Panc1 (cell line): ENCODE results near the gene ETF1. TPM values are rescaled to one million over a fixed set of nuclear protein-coding genes. Genes with fewer than 3 reads are reported as not detected.

Experiments
- ATAC-seq: fragments of 200-7000 bp; cut with Tn5 transposase; 2 replicates; pipeline ENCODE4 v1.9.1; 2020; ENCODE audit warnings: mild to moderate bottlenecking, moderate library complexity
- BruUV-seq: library from RNA; stranded (reverse); fragments of 400-500 nt; replicated peaks from 2 replicates; lab custom pipeline; 2021; lab: Mats Ljungman, UMichigan
- CTCF ChIA-PET: fragments of 300-600 bp; sonication (Branson Sonifier 250); formaldehyde crosslinking; loops from one replicate; lab custom pipeline; 2022; ENCODE audit warnings: antibody characterized with exemption; lab: Charles Lee
- POLR2A ChIA-PET: fragments of 300-600 bp; sonication (Branson Sonifier 250); formaldehyde crosslinking; loops from one replicate; lab custom pipeline; 2022; ENCODE audit warnings: antibody characterized with exemption; lab: Charles Lee
- DNase-seq: peaks from one replicate; pipeline ENCODE4 v3.0.0-alpha.2; 2010; ENCODE audit warnings: low read depth, low spot score
- H3K27ac ChIP-seq: 2 replicates; pipeline ENCODE4 v1.5.1; 2011; ENCODE audit warnings: mild to moderate bottlenecking, low read length, inconsistent platforms
- H3K27me3 ChIP-seq: fragments of 200-500 bp; sonication (Bioruptor generic); 2 replicates; pipeline ENCODE4 v1.6.0; 2014; ENCODE audit warnings: low read length, inconsistent platforms; ENCODE audit not compliant: control insufficient read depth, insufficient read depth
- H3K36me3 ChIP-seq: fragments of 200-500 bp; sonication (Bioruptor generic); 2 replicates; pipeline ENCODE4 v1.5.1; 2014; ENCODE audit warnings: inconsistent platforms, mild to moderate bottlenecking, low read length, moderate library complexity; ENCODE audit not compliant: control insufficient read depth, insufficient read depth
- H3K4me1 ChIP-seq: 2 replicates; pipeline ENCODE4 v1.5.1; 2011; ENCODE audit warnings: inconsistent platforms, mild to moderate bottlenecking, low read length, moderate library complexity; ENCODE audit not compliant: control insufficient read depth, insufficient read depth
- H3K4me3 ChIP-seq, 2 experiments: 2 replicates each; pipeline ENCODE4 v1.5.1; 2011 to 2012; ENCODE audit warnings: low read depth in 2 of 2, low read length in 2 of 2, mild to moderate bottlenecking in 2 of 2, inconsistent platforms in 1 of 2, moderate library complexity in 1 of 2
- H3K9me3 ChIP-seq: fragments of 200-500 bp; sonication (Bioruptor generic); 2 replicates; pipeline ENCODE4 v1.5.1; 2014; ENCODE audit warnings: low read depth, mild to moderate bottlenecking, inconsistent platforms, low read length, moderate library complexity; ENCODE audit not compliant: control insufficient read depth, insufficient read depth
- CTCF ChIP-seq: fragments of 450-650 bp; IDR thresholded peaks from 2 replicates; pipeline ENCODE4 v1.5.1; 2017; ENCODE audit warnings: mild to moderate bottlenecking
- POLR2AphosphoS5 ChIP-seq: IDR thresholded peaks from 2 replicates; pipeline ENCODE4 v1.6.1; 2012; ENCODE audit warnings: mild to moderate bottlenecking, low read depth, low read length, moderate library complexity
- REST ChIP-seq, 2 experiments: IDR thresholded peaks; 2 replicates each; pipeline ENCODE4 v1.6.1; 2011 to 2012; ENCODE audit warnings: low read depth in 2 of 2, control low read depth in 1 of 2, low read length in 1 of 2, mild to moderate bottlenecking in 1 of 2, moderate library complexity in 1 of 2; ENCODE audit not compliant: insufficient read depth in 1 of 2
- SIN3A ChIP-seq: IDR thresholded peaks from 2 replicates; pipeline ENCODE4 v1.6.1; 2012; ENCODE audit warnings: low read depth, mild to moderate bottlenecking, low read length, moderate library complexity, borderline replicate concordance; ENCODE audit not compliant: insufficient read depth
- TCF7L2 ChIP-seq: IDR thresholded peaks from 2 replicates; pipeline ENCODE4 v1.6.1; 2011; ENCODE audit warnings: mild to moderate bottlenecking, low read depth, low read length, inconsistent platforms
- in situ Hi-C: cut with HindIII; loops from 2 replicates; pipeline ENCODE4 v1.10.0; 2016; ENCODE audit warnings: low sequenced_read_pairs, low pct_unique_long_range_greater_than_20kb
- intact Hi-C: fragments of 100-400 bp; cut with micrococcal nuclease; formaldehyde crosslinking; loops from one replicate; pipeline ENCODE4 v1.10.0; 2022; ENCODE audit not compliant: unreplicated experiment
- total RNA-seq: library from RNA; stranded (reverse); gene quantifications from one replicate; pipeline ENCODE4 v1.2.1, GENCODE V29; 2021; ENCODE audit not compliant: unreplicated experiment

Gene ETF1
- total RNA-seq, 1 experiment from 2014 or later = 168 TPM

- ATAC-seq (peak; percentile 93), DNase-seq (peak; percentile 99)
- no peaks in the 10 kb centered on the region for H3K9me3 ChIP-seq
- H3K4me3 ChIP-seq = peak within 1 kb of the TSS; percentile 64 to 93
- in situ Hi-C loops (no loop called here), intact Hi-C loops (no loop called here)
- CTCF ChIA-PET = interaction anchor here (0.6 kb wide), 1 partner anchor 25 kb away, joined by 3 read pairs; no protein-coding TSS in a partner anchor
- H3K27ac ChIP-seq = peak within 1 kb of the TSS; percentile 94
- peak in 1 of 2 experiments; percentile 34; a peak in 1 of 4 replicates for TF ChIP-seq REST (IDR thresholded peaks at IDR 0.05; ENCODE audit: insufficient read depth in 1 of 2, low read depth in 2 of 2, low read length in 1 of 2)
- peak; percentile 88 for TF ChIP-seq POLR2AphosphoS5
- TF ChIP-seq CTCF = no peak
- TF ChIP-seq SIN3A = peak; percentile 96
- peak; percentile 35; the same call in 1 of the 2 replicates for TF ChIP-seq TCF7L2
- POLR2A ChIA-PET = interaction anchor here (0.6 to 0.8 kb wide), 5 partner anchors 9 to 860 kb away, joined by 3 to 10 read pairs (median 6); partner anchors contain the start of gene MATR3
- peaks cover 25% of the 10 kb centered on the region for H3K36me3 ChIP-seq
- peaks cover 12% of the 10 kb centered on the region for H3K4me1 ChIP-seq
- no TSS peak for BruUV-seq
- H3K27me3 ChIP-seq = no peaks in the 10 kb centered on the region
Measured at GRCh38 chr5:138575194-138576015, 32.4 kb upstream of the ETF1 start, which contains the start of gene HSPA9. Gene HSPA9 (minus strand): TSS chr5:138575401. CDS start chr5:138575318, 83 bp downstream.

- peak; percentile 31 for ATAC-seq
- Histone ChIP-seq H3K36me3 (peaks cover 25% of the 10 kb centered on the region), H3K27ac (peak overlapping the region; percentile 94), H3K4me1 (peaks cover 12% of the 10 kb centered on the region), H3K27me3 (no peaks in the 10 kb centered on the region), H3K9me3 (no peaks in the 10 kb centered on the region), H3K4me3 (peak overlapping the region; percentile 64 to 93)
- intact Hi-C loops = no loop called here
- in situ Hi-C loops = no loop called here
- DNase-seq = no peak
- ChIA-PET CTCF (interaction anchor here (0.6 kb wide), 1 partner anchor 753 kb away, joined by 6 read pairs; no protein-coding TSS in a partner anchor), POLR2A (no interaction called here)
- TF ChIP-seq SIN3A (no peak), POLR2AphosphoS5 (no peak)
- BruUV-seq = no TSS peak
Measured at GRCh38 chr5:138574744-138575193, 31.7 kb upstream of the ETF1 start.
